ENCODE results near the gene CDH26.

The CDH26 gene

DNA sequence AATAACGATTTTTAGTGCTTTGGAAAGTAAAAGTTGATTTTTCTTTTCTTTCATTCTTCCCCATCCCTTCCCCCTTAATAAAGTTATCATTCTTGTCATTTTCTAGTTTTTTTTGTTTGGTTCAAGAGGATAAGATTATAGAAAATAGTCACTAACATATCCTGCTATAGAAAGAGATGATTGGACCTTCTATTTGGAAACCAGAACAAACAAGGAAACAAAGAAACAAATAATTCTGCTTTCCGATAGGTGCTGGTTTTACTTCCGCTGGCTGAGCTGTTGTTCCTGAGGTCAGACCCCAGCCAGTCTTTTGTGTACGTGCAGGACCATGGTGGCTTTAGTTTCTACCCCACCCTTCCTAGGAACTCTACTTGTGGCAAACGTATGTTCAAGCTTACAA is at the start of gene CDH26:
Gene CDH26 (plus strand): TSS at position 301 of the 400 bp plus-strand sequence. CDS start 304 bp downstream, outside the sequence.
- H3K4me3 ChIP-seq (ENCODE audit: low read depth, low read length), result no peak within 1 kb of the TSS
- TF ChIP-seq, protein P1, sequence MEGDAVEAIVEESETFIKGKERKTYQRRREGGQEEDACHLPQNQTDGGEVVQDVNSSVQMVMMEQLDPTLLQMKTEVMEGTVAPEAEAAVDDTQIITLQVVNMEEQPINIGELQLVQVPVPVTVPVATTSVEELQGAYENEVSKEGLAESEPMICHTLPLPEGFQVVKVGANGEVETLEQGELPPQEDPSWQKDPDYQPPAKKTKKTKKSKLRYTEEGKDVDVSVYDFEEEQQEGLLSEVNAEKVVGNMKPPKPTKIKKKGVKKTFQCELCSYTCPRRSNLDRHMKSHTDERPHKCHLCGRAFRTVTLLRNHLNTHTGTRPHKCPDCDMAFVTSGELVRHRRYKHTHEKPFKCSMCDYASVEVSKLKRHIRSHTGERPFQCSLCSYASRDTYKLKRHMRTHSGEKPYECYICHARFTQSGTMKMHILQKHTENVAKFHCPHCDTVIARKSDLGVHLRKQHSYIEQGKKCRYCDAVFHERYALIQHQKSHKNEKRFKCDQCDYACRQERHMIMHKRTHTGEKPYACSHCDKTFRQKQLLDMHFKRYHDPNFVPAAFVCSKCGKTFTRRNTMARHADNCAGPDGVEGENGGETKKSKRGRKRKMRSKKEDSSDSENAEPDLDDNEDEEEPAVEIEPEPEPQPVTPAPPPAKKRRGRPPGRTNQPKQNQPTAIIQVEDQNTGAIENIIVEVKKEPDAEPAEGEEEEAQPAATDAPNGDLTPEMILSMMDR (IDR thresholded peaks at IDR 0.05; ENCODE audit: low read depth, low read length, missing control alignments), result no peak
- DNase-seq (ENCODE audit: low read depth), result no peak

DNA sequence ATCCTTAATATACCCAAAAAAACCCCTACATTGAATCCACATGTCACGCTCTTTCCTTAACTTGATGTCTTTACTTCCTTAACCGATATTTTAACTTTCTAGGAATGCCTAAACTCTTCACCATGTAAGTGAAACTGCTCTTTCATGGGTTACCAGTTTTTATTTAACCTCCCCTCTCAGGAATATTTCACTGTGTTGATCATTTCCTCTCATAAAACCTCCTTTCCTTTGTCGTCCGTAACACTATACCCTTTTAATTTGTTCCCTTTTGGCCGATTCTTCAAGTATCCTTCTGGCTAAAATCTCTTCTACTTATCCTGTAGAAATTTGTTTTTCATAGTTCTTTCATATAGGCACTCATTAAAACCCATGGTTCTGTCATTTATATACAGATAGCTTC is 49.4 kb upstream of the CDH26 start:
- TF ChIP-seq, protein P1 (IDR thresholded peaks at IDR 0.05; ENCODE audit: low read depth, low read length, missing control alignments), result no peak
- no peak overlapping the region for H3K4me3 ChIP-seq (ENCODE audit: low read depth, low read length)
- DNase-seq (ENCODE audit: low read depth), result no peak

DNA sequence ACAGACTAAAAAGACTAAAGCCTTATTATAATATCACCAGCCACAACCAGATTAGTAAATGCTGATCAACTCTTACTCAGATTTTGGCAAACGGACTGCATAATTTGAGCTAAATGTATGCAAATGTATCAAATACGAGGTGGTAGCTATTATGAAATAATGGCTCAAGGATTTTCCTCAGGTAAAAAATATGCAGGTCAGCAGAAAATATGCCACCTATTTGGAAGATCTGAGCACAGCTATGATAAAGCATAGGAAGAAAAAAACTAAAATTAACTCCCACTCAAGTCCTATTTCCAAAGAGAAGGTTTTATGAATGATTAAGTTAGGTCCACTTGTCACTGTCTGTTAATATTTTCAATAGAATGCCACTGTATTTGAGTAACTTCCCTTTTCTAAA is 47.2 kb upstream of the CDH26 start:
- no peak overlapping the region for H3K4me3 ChIP-seq (ENCODE audit: low read depth, low read length)
- TF ChIP-seq, protein P1 (IDR thresholded peaks at IDR 0.05; ENCODE audit: low read depth, low read length, missing control alignments), result no peak
- DNase-seq (ENCODE audit: low read depth), result no peak

DNA sequence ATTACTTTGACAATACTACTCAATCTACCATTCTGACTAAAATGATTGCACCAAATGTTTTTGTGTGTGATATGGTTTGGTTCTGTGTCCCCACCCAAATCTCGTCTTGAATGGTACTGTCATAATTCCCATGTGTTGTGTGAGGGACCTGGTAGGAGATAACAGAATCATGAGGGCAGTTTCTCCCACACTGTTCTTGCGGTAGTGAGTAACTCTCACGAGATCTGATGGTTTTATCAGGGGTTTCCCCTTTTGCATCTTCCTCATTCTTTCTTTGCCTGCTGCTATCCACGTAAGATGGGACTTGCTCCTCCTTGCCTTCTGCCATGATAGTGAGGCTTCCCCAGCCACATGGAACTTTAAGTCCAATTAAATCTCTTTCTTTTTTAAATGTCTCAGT is 45.6 kb upstream of the CDH26 start:
- no peak overlapping the region for H3K4me3 ChIP-seq (ENCODE audit: low read depth, low read length)
- DNase-seq (ENCODE audit: low read depth), result no peak
- TF ChIP-seq, protein P1 (IDR thresholded peaks at IDR 0.05; ENCODE audit: low read depth, low read length, missing control alignments), result no peak

DNA sequence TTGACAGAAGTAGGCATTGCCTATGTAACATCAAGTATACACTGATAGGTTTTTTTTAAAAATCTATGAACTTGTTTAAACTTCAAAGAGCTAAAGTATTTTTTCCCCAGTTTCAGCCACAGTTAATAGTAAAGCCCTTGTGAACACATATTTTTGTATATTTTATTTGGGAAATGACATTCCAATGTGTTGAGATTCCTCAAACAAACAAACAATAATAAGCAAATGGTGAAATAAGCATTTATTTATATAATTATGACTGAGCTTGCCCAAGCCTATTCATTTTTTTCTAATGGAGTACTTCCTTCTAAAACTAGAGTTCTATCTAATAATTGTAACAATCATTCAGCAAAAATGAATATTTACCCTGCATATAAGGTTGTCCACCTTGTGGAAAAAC is 37.3 kb upstream of the CDH26 start:
- no peak overlapping the region for H3K4me3 ChIP-seq (ENCODE audit: low read depth, low read length)
- TF ChIP-seq, protein P1 (IDR thresholded peaks at IDR 0.05; ENCODE audit: low read depth, low read length, missing control alignments), result no peak
- no peak for DNase-seq (ENCODE audit: low read depth)

DNA sequence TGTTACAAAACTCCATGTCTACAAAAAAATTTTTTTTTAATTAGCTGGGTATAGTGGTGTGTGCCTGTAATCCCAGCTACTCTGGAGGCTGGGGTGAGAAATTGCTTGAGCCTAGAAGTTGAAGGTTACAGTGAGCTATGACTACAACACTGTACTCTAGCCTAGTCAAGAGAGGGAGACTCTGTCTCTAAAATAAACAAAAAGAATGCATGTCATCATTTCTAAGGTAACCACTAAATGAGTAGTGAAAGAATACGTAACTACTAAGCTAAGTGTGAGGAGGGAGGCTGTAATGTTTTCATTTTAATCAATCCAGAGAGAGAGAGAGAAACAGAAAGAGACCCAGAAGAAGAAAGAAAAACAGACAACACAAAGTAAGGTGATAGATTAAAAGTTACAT is 34.7 kb upstream of the CDH26 start:
- no peak overlapping the region for H3K4me3 ChIP-seq (ENCODE audit: low read depth, low read length)
- TF ChIP-seq, protein P1 (IDR thresholded peaks at IDR 0.05; ENCODE audit: low read depth, low read length, missing control alignments), result no peak
- DNase-seq (ENCODE audit: low read depth), result no peak

DNA sequence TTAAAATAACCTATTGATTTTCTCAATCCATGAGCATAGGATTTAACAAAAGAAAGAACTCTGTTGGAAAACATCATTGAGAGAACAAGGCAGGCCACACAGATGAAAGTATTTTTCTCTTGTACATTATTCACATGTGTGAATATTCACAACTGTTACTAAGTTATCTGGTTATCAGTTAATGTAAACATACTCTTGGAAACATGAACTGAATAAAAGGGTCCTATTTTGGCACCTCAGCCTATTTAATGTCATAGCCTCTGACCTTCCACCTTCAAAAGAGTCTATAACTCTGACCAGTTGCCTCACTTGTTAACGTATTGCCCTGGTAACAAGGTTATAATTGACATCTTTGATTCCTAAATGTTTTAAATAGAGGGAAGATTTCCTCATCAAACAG is 32.9 kb upstream of the CDH26 start:
- TF ChIP-seq, protein P1 (IDR thresholded peaks at IDR 0.05; ENCODE audit: low read depth, low read length, missing control alignments), result no peak
- no peak overlapping the region for H3K4me3 ChIP-seq (ENCODE audit: low read depth, low read length)
- DNase-seq (ENCODE audit: low read depth), result no peak

Measured in GM12864 (cell line).